HL-60 (cell line): ENCODE results near the gene SRF.
A peak's percentile ranks its signal among the peaks of the same experiment; 100 is the strongest.

ENCODE experiments used
- DNase-seq, 2 experiments: peaks; one replicate each; pipeline ENCODE4 v3.0.0-alpha.2; 2010 to 2020; ENCODE audit warnings: low read depth in 1 of 2, low spot score in 1 of 2
- H3K27ac ChIP-seq: fragments of 250-450 bp; sonication (Bioruptor Pico); replicated peaks from 2 replicates; pipeline ENCODE4 v1.5.1; 2020; ENCODE audit warnings: mild to moderate bottlenecking, moderate library complexity
- H3K27me3 ChIP-seq: fragments of 250-450 bp; sonication (Bioruptor Pico); 2 replicates; pipeline ENCODE4 v1.5.1; 2021; ENCODE audit warnings: mild to moderate bottlenecking, moderate library complexity; ENCODE audit not compliant: insufficient read depth, poor library complexity, severe bottlenecking
- H3K4me3 ChIP-seq: replicated peaks from 2 replicates; pipeline ENCODE4 v1.5.1; 2011; ENCODE audit warnings: mild to moderate bottlenecking, control low read depth, low read length; ENCODE audit not compliant: insufficient read depth
- CTCF ChIP-seq: IDR thresholded peaks from one replicate; pipeline ENCODE4 v1.5.1; 2011; ENCODE audit warnings: low read length, control low read depth, inconsistent platforms; ENCODE audit not compliant: insufficient read depth
- GABPA ChIP-seq: IDR thresholded peaks from 2 replicates; pipeline ENCODE4 v1.6.1; 2012; ENCODE audit warnings: low read depth
- POLR2AphosphoS5 ChIP-seq: IDR thresholded peaks from 2 replicates; pipeline ENCODE4 v1.6.1; 2012; ENCODE audit warnings: low read depth
- REST ChIP-seq: IDR thresholded peaks from 2 replicates; pipeline ENCODE4 v1.6.1; 2012; ENCODE audit warnings: low read depth; ENCODE audit not compliant: insufficient replicate concordance
- SPI1 ChIP-seq: IDR thresholded peaks from 2 replicates; pipeline ENCODE4 v1.6.1; 2012; ENCODE audit warnings: low read depth, mild to moderate bottlenecking, borderline replicate concordance

SRF gene

GRCh38 chr6:43180058-43180457 lies 9.0 kb downstream of the SRF start:
- Histone ChIP-seq H3K27me3 (no peaks in the 10 kb centered on the region), H3K4me3 (no peak overlapping the region), H3K27ac (no peak overlapping the region)
- TF ChIP-seq CTCF (no peak), POLR2AphosphoS5 (0 out of 2 replicates have a peak, but pooled peaks have one; percentile 19)
- no peak for DNase-seq

- no peak for DNase-seq
- H3K4me3 ChIP-seq = no peak overlapping the region
- no peaks in the 10 kb centered on the region for H3K27me3 ChIP-seq
- no peak for TF ChIP-seq REST
- TF ChIP-seq CTCF = no peak
- no peak overlapping the region for H3K27ac ChIP-seq
Measured at GRCh38 chr6:43180985-43181384, 9.9 kb downstream of the SRF start.

GRCh38 chr6:43181621-43181941 lies 10.5 kb downstream of the SRF start:
- TF ChIP-seq SPI1 (no peak), POLR2AphosphoS5 (no peak), CTCF (no peak), GABPA (no peak), REST (no peak)

GRCh38 chr6:43181942-43182860 lies 11.1 kb downstream of the SRF start, which contains the start of gene CUL9:
TSS of gene CUL9 (plus strand) at chr6:43182196. CDS start at chr6:43184311, 2,115 bp downstream.
- Histone ChIP-seq H3K27me3 (no peaks in the 10 kb centered on the region), H3K27ac (peak within 1 kb of the TSS; percentile 58), H3K4me3 (peak within 1 kb of the TSS; percentile 89)
- TF ChIP-seq GABPA (peak; percentile 21; the same call in 1 of the 2 replicates), SPI1 (no peak), CTCF (no peak), POLR2AphosphoS5 (peak; percentile 88), REST (no peak)
- peak; percentile 80 to 81 for DNase-seq

More at GRCh38 chr6:43181621-43181941, 10.5 kb downstream of the SRF start:
- Histone ChIP-seq H3K4me3 (peak overlapping the region; percentile 89), H3K27ac (peak overlapping the region; percentile 58), H3K27me3 (no peaks in the 10 kb centered on the region)
- no peak for DNase-seq
